ENCODE data around the gene PIGH.

DNA sequence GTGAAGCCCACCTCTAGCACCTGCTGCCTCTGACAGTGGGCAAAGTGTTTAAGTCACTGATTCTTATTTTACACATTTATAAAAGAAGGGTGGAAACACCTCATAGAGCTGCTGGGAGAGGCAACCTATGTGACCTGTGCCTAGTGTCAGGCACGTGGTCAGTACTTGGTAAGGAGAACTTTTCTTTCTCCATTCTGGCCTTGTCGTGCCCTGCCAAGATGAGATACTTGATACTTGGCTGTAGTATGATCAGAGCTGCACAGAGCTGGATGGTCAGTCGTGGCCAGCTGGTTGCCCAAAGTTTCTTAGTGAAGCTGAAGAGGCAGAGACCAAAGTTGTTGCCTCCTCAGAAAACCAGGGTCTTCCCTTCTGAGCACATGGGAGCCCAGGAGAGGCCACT is 42.4 kb downstream of the PIGH start:
- TF ChIP-seq POLR2AphosphoS5 (IDR thresholded peaks at IDR 0.05; ENCODE audit: low read depth, low read length) (no peak), POLR2A (IDR thresholded peaks at IDR 0.05; ENCODE audit: low read depth, low read length) (no peak), TAF1 (IDR thresholded peaks at IDR 0.05; ENCODE audit: low read depth, low read length) (no peak)
